H9 (cell line): ENCODE measurements around the gene VPS35L. TPM values are rescaled to one million over a fixed set of nuclear protein-coding genes. Genes with fewer than 3 reads are reported as not detected.
"Not testable (repeated sequence)": the region's sequence is repeated elsewhere in the genome, so short reads cannot be mapped to it uniquely, and the experiment has no call there.

Experiments
- DNase-seq: peaks from one replicate; pipeline ENCODE4 v3.0.0-alpha.2; 2017
- H2AFZ ChIP-seq: one replicate; pipeline ENCODE4 v1.6.1; 2013; ENCODE audit warnings: mild to moderate bottlenecking, low read length, control low read depth, moderate library complexity
- H2AK5ac ChIP-seq: 2 replicates; pipeline ENCODE4 v1.6.1; 2013; ENCODE audit warnings: low read length, control low read depth, mixed read lengths; ENCODE audit not compliant: insufficient read length
- H2BK120ac ChIP-seq: one replicate; pipeline ENCODE4 v1.6.1; 2013; ENCODE audit warnings: low read depth, mild to moderate bottlenecking, low read length, control low read depth, inconsistent platforms; ENCODE audit not compliant: poor library complexity, severe bottlenecking
- H2BK12ac ChIP-seq: 2 replicates; pipeline ENCODE4 v1.6.1; 2013; ENCODE audit warnings: low read length, control low read depth, mixed read lengths, low read depth; ENCODE audit not compliant: insufficient read length
- H2BK15ac ChIP-seq: 2 replicates; pipeline ENCODE4 v1.6.1; 2013; ENCODE audit warnings: low read depth, low read length, control low read depth
- H2BK20ac ChIP-seq: one replicate; pipeline ENCODE4 v1.6.1; 2013; ENCODE audit warnings: low read depth, mild to moderate bottlenecking, low read length, control low read depth, inconsistent platforms; ENCODE audit not compliant: poor library complexity, severe bottlenecking
- H2BK5ac ChIP-seq: 2 replicates; pipeline ENCODE4 v1.6.1; 2013; ENCODE audit warnings: low read length, control low read depth, mixed read lengths; ENCODE audit not compliant: insufficient read length
- H3K14ac ChIP-seq: 2 replicates; pipeline ENCODE4 v1.6.1; 2013; ENCODE audit warnings: low read length, control low read depth; ENCODE audit not compliant: insufficient read depth
- H3K18ac ChIP-seq: 2 replicates; pipeline ENCODE4 v1.6.1; 2013; ENCODE audit warnings: low read depth, mild to moderate bottlenecking, mixed read lengths, low read length, control low read depth; ENCODE audit not compliant: insufficient read length
- H3K23ac ChIP-seq: 2 replicates; pipeline ENCODE4 v1.6.1; 2013; ENCODE audit warnings: low read length, control low read depth, mixed read lengths, low read depth; ENCODE audit not compliant: insufficient read length
- H3K23me2 ChIP-seq: 2 replicates; pipeline ENCODE4 v1.6.1; 2013; ENCODE audit warnings: low read depth, mild to moderate bottlenecking, mixed read lengths, low read length, control low read depth; ENCODE audit not compliant: insufficient read length, poor library complexity, severe bottlenecking
- H3K27ac ChIP-seq: 2 replicates; pipeline ENCODE4 v1.5.1; 2013; ENCODE audit warnings: low read length, control low read depth, mixed read lengths, low read depth; ENCODE audit not compliant: insufficient read length
- H3K27me3 ChIP-seq: 2 replicates; pipeline ENCODE4 v1.6.1; 2013; ENCODE audit warnings: low read length, control low read depth, inconsistent platforms; ENCODE audit not compliant: insufficient read depth
- H3K4ac ChIP-seq: 2 replicates; pipeline ENCODE4 v1.6.1; 2013; ENCODE audit warnings: low read depth, mild to moderate bottlenecking, control low read depth, inconsistent platforms, low read length, moderate library complexity
- H3K4me1 ChIP-seq: 2 replicates; pipeline ENCODE4 v1.6.1; 2013; ENCODE audit warnings: low read length, control low read depth, inconsistent platforms; ENCODE audit not compliant: insufficient read depth
- H3K4me2 ChIP-seq: 2 replicates; pipeline ENCODE4 v1.6.1; 2013; ENCODE audit warnings: low read length, control low read depth, mixed read lengths; ENCODE audit not compliant: insufficient read length, insufficient read depth
- H3K56ac ChIP-seq: 2 replicates; pipeline ENCODE4 v1.6.1; 2013; ENCODE audit warnings: low read depth, mild to moderate bottlenecking, mixed read lengths, low read length, control low read depth; ENCODE audit not compliant: insufficient read length
- H3K79me1 ChIP-seq: 2 replicates; pipeline ENCODE4 v1.6.1; 2013; ENCODE audit warnings: low read depth, mild to moderate bottlenecking, moderate library complexity, low read length, control low read depth, inconsistent platforms; ENCODE audit not compliant: insufficient read depth, poor library complexity, severe bottlenecking
- H3K79me2 ChIP-seq: 2 replicates; pipeline ENCODE4 v1.6.1; 2013; ENCODE audit warnings: low read length, control low read depth, inconsistent platforms; ENCODE audit not compliant: insufficient read depth
- H3K9ac ChIP-seq: 2 replicates; pipeline ENCODE4 v1.6.1; 2013; ENCODE audit warnings: low read length, control low read depth, mixed read lengths; ENCODE audit not compliant: insufficient read length; ENCODE audit errors: extremely low read depth
- H3K9me3 ChIP-seq: one replicate; pipeline ENCODE4 v1.6.1; 2013; ENCODE audit warnings: low read depth, low read length, inconsistent platforms; ENCODE audit not compliant: control insufficient read depth
- H3T11ph ChIP-seq: one replicate; pipeline ENCODE4 v1.6.1; 2013; ENCODE audit warnings: mild to moderate bottlenecking, low read length, control low read depth, inconsistent platforms
- H4K20me1 ChIP-seq: one replicate; pipeline ENCODE4 v1.6.1; 2013; ENCODE audit not compliant: control insufficient read depth, insufficient read length, insufficient read depth
- H4K5ac ChIP-seq: 2 replicates; pipeline ENCODE4 v1.6.1; 2013; ENCODE audit warnings: low read depth, mild to moderate bottlenecking, mixed read lengths, low read length, control low read depth; ENCODE audit not compliant: insufficient read length
- H4K8ac ChIP-seq: replicated peaks from 2 replicates; pipeline ENCODE4 v1.6.1; 2013; ENCODE audit warnings: low read length, control low read depth, mixed read lengths, low read depth; ENCODE audit not compliant: insufficient read length
- H4K91ac ChIP-seq: 2 replicates; pipeline ENCODE4 v1.6.1; 2013; ENCODE audit warnings: low read depth, mild to moderate bottlenecking, moderate library complexity, mixed read lengths, low read length, control low read depth; ENCODE audit not compliant: insufficient read length
- H3K27ac Mint-ChIP-seq, 3 experiments: 2 replicates in 2 of 3; 3 replicates in 1 of 3; pipeline ENCODE4 v1.8.0; 2020 to 2021; ENCODE audit warnings: mixed read lengths in 3 of 3, mild to moderate bottlenecking in 1 of 3, moderate library complexity in 1 of 3
- H3K27me3 Mint-ChIP-seq: 2 replicates; pipeline ENCODE4 v1.8.0; 2021; ENCODE audit warnings: low read depth, mild to moderate bottlenecking, moderate library complexity, mixed read lengths
- H3K36me3 Mint-ChIP-seq, 3 experiments: 2 replicates in 2 of 3; 3 replicates in 1 of 3; pipeline ENCODE4 v1.8.0; 2020 to 2021; ENCODE audit warnings: low read depth in 3 of 3, mixed read lengths in 3 of 3; ENCODE audit not compliant: insufficient read depth in 1 of 3
- H3K4me1 Mint-ChIP-seq, 2 experiments: 2 replicates each; pipeline ENCODE4 v1.8.0; 2020; ENCODE audit warnings: mixed read lengths in 2 of 2
- H3K4me3 Mint-ChIP-seq, 2 experiments: 2 replicates in 1 of 2; 3 replicates in 1 of 2; pipeline ENCODE4 v1.8.0; 2020 to 2021; ENCODE audit warnings: mild to moderate bottlenecking in 2 of 2, mixed read lengths in 2 of 2, moderate library complexity in 1 of 2
- H3K9me3 Mint-ChIP-seq, 2 experiments: 2 replicates in 1 of 2; 3 replicates in 1 of 2; pipeline ENCODE4 v1.8.0; 2020; ENCODE audit warnings: mild to moderate bottlenecking in 2 of 2, mixed read lengths in 2 of 2, moderate library complexity in 1 of 2
- CTCF ChIP-seq: fragments of 200-600 bp; sonication (generic); conservative IDR thresholded peaks from 3 replicates; pipeline ENCODE4 v1.8.0; 2021; ENCODE audit warnings: antibody characterized with exemption, mild to moderate bottlenecking
- WGBS: extraction: QIAGEN DNeasy Blood & Tissue Kit; methylation state at CpG from one replicate; pipeline ENCODE4 v1.1.7; 2013; ENCODE audit warnings: missing lambda C conversion rate, low lambda C conversion rate, mixed read lengths; ENCODE audit not compliant: insufficient read length; ENCODE audit errors: extremely low coverage; 5-methylcytosine and 5-hydroxymethylcytosine counted together
- total RNA-seq: library from RNA; stranded (reverse); gene quantifications from 2 replicates; pipeline ENCODE4 v1.2.1, GENCODE V29; 2021

The VPS35L gene
- total RNA-seq, 1 experiment from 2014 or later, result 58.4 TPM

- H3K23me2 ChIP-seq, result peaks cover 7% of the 10 kb centered on the region
- peak overlapping the region; percentile 98 to 99 for H3K4me3 Mint-ChIP-seq
- H2BK120ac ChIP-seq, result no peak overlapping the region
- no peak overlapping the region for H3K18ac ChIP-seq
- no peak overlapping the region for H2BK15ac ChIP-seq
- no peak overlapping the region for H3K4ac ChIP-seq
- H4K8ac ChIP-seq, result no peak overlapping the region
- H3K27me3 ChIP-seq, result no peaks in the 10 kb centered on the region
- no peak overlapping the region for H2BK20ac ChIP-seq
- peaks cover 35% of the 10 kb centered on the region for H3K79me2 ChIP-seq
- no peak overlapping the region for H3T11ph ChIP-seq
- peak overlapping the region; percentile 35 for H3K9ac ChIP-seq
- H3K56ac ChIP-seq, result no peak overlapping the region
- peaks cover 40 to 63% of the 10 kb centered on the region in 2 experiments for H3K4me1 Mint-ChIP-seq
- no peaks in the 10 kb centered on the region for H3K9me3 Mint-ChIP-seq
- peaks cover 9% of the 10 kb centered on the region; the same call in 1 of the 2 replicates for H3K4me1 ChIP-seq
- H4K91ac ChIP-seq, result no peak overlapping the region
- no peaks in the 10 kb centered on the region for H4K20me1 ChIP-seq
- H3K23ac ChIP-seq, result peak overlapping the region; percentile 61
- no peak overlapping the region for H2AFZ ChIP-seq
- H3K27me3 Mint-ChIP-seq, result no peaks in the 10 kb centered on the region
- no peak overlapping the region for H2BK12ac ChIP-seq
- no peak overlapping the region for H3K27ac ChIP-seq
- H2BK5ac ChIP-seq, result no peak overlapping the region
- TF ChIP-seq CTCF, result no peak
- no peak overlapping the region for H4K5ac ChIP-seq
- peaks cover 39 to 57% (median 46%) of the 10 kb centered on the region in 3 experiments for H3K36me3 Mint-ChIP-seq
- H3K27ac Mint-ChIP-seq, result peak overlapping the region in 2 of 3 experiments; percentile 24 to 56; a peak in 4 of 7 replicates
- peak overlapping the region; percentile 99 for H3K4me2 ChIP-seq
- no peaks in the 10 kb centered on the region for H3K9me3 ChIP-seq
- H3K14ac ChIP-seq, result no peak overlapping the region
- no peak for DNase-seq
- H3K79me1 ChIP-seq, result peaks cover 4% of the 10 kb centered on the region
- no CpG with 5 or more reads among the region's 1 CpG for WGBS
- no peak overlapping the region for H2AK5ac ChIP-seq
Observed at GRCh38 chr16:19716183-19716582, 160.7 kb downstream of the VPS35L start.

- H4K8ac ChIP-seq, H2AFZ ChIP-seq, H3K79me1 ChIP-seq, H4K5ac ChIP-seq, H3K27me3 ChIP-seq, H3K27me3 Mint-ChIP-seq, H3K14ac ChIP-seq, H3K9me3 ChIP-seq, H3T11ph ChIP-seq, H2AK5ac ChIP-seq, H2BK120ac ChIP-seq, H4K91ac ChIP-seq, H2BK12ac ChIP-seq, DNase-seq, H2BK15ac ChIP-seq, H3K56ac ChIP-seq, H3K27ac ChIP-seq, H4K20me1 ChIP-seq, H3K9me3 Mint-ChIP-seq, H2BK5ac ChIP-seq, H2BK20ac ChIP-seq, H3K4me1 ChIP-seq, H3K23me2 ChIP-seq, H3K4ac ChIP-seq, H3K18ac ChIP-seq, H3K23ac ChIP-seq: not testable (repeated sequence)
- H3K79me2 ChIP-seq, result peaks cover 35% of the 10 kb centered on the region
- no CpG with 5 or more reads among the region's 11 CpGs for WGBS
- H3K4me1 Mint-ChIP-seq, result peaks cover 37 to 59% of the 10 kb centered on the region in 2 experiments
- peaks cover 36 to 53% (median 40%) of the 10 kb centered on the region in 3 experiments for H3K36me3 Mint-ChIP-seq
- H3K27ac Mint-ChIP-seq, result peak overlapping the region in 2 of 3 experiments; percentile 56 to 99; a peak in 3 of 7 replicates
- peak overlapping the region; percentile 98 to 99 for H3K4me3 Mint-ChIP-seq
- peak overlapping the region; percentile 94 for H3K9ac ChIP-seq
- peak overlapping the region; percentile 99 for H3K4me2 ChIP-seq
Observed at GRCh38 chr16:19716728-19717127, 161.2 kb downstream of the VPS35L start.
